Measurements from ENCODE around the gene IL1RAP.
"Not testable (repeated sequence)": the region's sequence is repeated elsewhere in the genome, so short reads cannot be mapped to it uniquely, and the experiment has no call there.

The IL1RAP gene

GRCh38 chr3:190671658-190672057 lies 157.8 kb downstream of the IL1RAP start:
- no peak for DNase-seq (ENCODE audit: low read depth)

- no peak for DNase-seq (ENCODE audit: low read depth)
These were observed 159.3 kb downstream of the IL1RAP start for GRCh38 chr3:190673148-190673547.

GRCh38 chr3:190676481-190676880 lies 162.6 kb downstream of the IL1RAP start:
- no peak for DNase-seq (ENCODE audit: low read depth)

GRCh38 chr3:190677001-190677400 lies 163.1 kb downstream of the IL1RAP start:
- DNase-seq (ENCODE audit: low read depth) = no peak

- not testable (repeated sequence) for DNase-seq (ENCODE audit: low read depth)
These were observed 164.0 kb downstream of the IL1RAP start for GRCh38 chr3:190677868-190678267.

- DNase-seq (ENCODE audit: low read depth) = no peak
These were observed 166.8 kb downstream of the IL1RAP start for GRCh38 chr3:190680691-190681090.

GRCh38 chr3:190684776-190685175 lies 170.9 kb downstream of the IL1RAP start:
- no peak for DNase-seq (ENCODE audit: low read depth)

GRCh38 chr3:190686011-190686410 lies 172.1 kb downstream of the IL1RAP start:
- no peak for DNase-seq (ENCODE audit: low read depth)

- no peak for DNase-seq (ENCODE audit: low read depth)
These were observed 176.4 kb downstream of the IL1RAP start for GRCh38 chr3:190690246-190690645.

GRCh38 chr3:190692256-190692655 lies 178.4 kb downstream of the IL1RAP start:
- no peak for DNase-seq (ENCODE audit: low read depth)

GRCh38 chr3:190694335-190695001 lies 180.6 kb downstream of the IL1RAP start:
- DNase-seq (ENCODE audit: low read depth) = no peak

GRCh38 chr3:190695225-190695624 lies 181.3 kb downstream of the IL1RAP start:
- no peak for DNase-seq (ENCODE audit: low read depth)

GRCh38 chr3:190695994-190696393 lies 182.1 kb downstream of the IL1RAP start:
- no peak for DNase-seq (ENCODE audit: low read depth)

- DNase-seq (ENCODE audit: low read depth) = no peak
These were observed 183.1 kb downstream of the IL1RAP start for GRCh38 chr3:190696777-190697501.

- DNase-seq (ENCODE audit: low read depth) = no peak
These were observed 183.6 kb downstream of the IL1RAP start for GRCh38 chr3:190697502-190697830.

- DNase-seq (ENCODE audit: low read depth) = no peak
These were observed 184.0 kb downstream of the IL1RAP start for GRCh38 chr3:190697901-190698300.

- DNase-seq (ENCODE audit: low read depth) = no peak
These were observed 185.9 kb downstream of the IL1RAP start for GRCh38 chr3:190699776-190700175.

- no peak for DNase-seq (ENCODE audit: low read depth)
These were observed 187.2 kb downstream of the IL1RAP start for GRCh38 chr3:190701096-190701532.

- DNase-seq (ENCODE audit: low read depth) = no peak
These were observed 192.7 kb downstream of the IL1RAP start for GRCh38 chr3:190706582-190706981.

Data from stimulated activated CD4-positive, alpha-beta T cell treated with anti-CD3 and anti-CD28 coated beads, Interleukin-2, amount 100 ng/mL, for 4 hours (primary cell).